ENCODE results near the gene PHRF1. TPM values are rescaled to one million over a fixed set of nuclear protein-coding genes. Genes with fewer than 3 reads are reported as not detected.
"Not testable (repeated sequence)": the region's sequence is repeated elsewhere in the genome, so short reads cannot be mapped to it uniquely, and the experiment has no call there.

Gene PHRF1
- total and polyA plus RNA-seq, 9 donors, result 3.8 to 34.2 (median 28.8) TPM

GRCh38 chr11:645536-645935 is 69.3 kb downstream of the PHRF1 start:
- no peak for DNase-seq
- Histone ChIP-seq H3K36me3 (no peaks in the 10 kb centered on the region), H3K9me3 (no peaks in the 10 kb centered on the region), H3K4me3 (no peak overlapping the region), H3K27ac (no peak overlapping the region), H3K4me1 (ENCODE audit: insufficient read depth) (no peaks in the 10 kb centered on the region), H3K27me3 (no peaks in the 10 kb centered on the region)
- 82 to 84% (median 83%) methylated on average over 16 of the region's 16 CpGs for WGBS, 3 donors
- intact Hi-C loops (cut with DNase I), result no loop called here
- TF ChIP-seq EP300 (IDR thresholded peaks at IDR 0.05) (no peak), POLR2A (IDR thresholded peaks at IDR 0.05) (no peak), CTCF (IDR thresholded peaks at IDR 0.05) (no peak)

GRCh38 chr11:646214-646613 is 69.9 kb downstream of the PHRF1 start:
- intact Hi-C loops (cut with DNase I), result no loop called here
- 85 to 90% (median 86%) methylated on average over 14 of the region's 14 CpGs for WGBS, 3 donors

GRCh38 chr11:647672-648158 is 71.4 kb downstream of the PHRF1 start:
- H3K36me3 ChIP-seq; H3K27me3 ChIP-seq; H3K4me3 ChIP-seq; H3K27ac ChIP-seq; H3K4me1 ChIP-seq (ENCODE audit: insufficient read depth); H3K9me3 ChIP-seq; DNase-seq; intact Hi-C loops (cut with DNase I): not testable (repeated sequence)
- 76 to 84% (median 79%) methylated on average over 10 to 11 of the region's 14 CpGs for WGBS, 3 donors

More at GRCh38 chr11:646214-646613, 69.9 kb downstream of the PHRF1 start:
- H3K4me1 ChIP-seq (ENCODE audit: insufficient read depth), result no peaks in the 10 kb centered on the region
- no peaks in the 10 kb centered on the region for H3K27me3 ChIP-seq
- no peak for DNase-seq
- no peaks in the 10 kb centered on the region for H3K36me3 ChIP-seq
- H3K4me3 ChIP-seq, result no peak overlapping the region
- TF ChIP-seq EP300 (IDR thresholded peaks at IDR 0.05) (no peak), POLR2A (IDR thresholded peaks at IDR 0.05) (no peak), CTCF (IDR thresholded peaks at IDR 0.05) (no peak)
- no peaks in the 10 kb centered on the region for H3K9me3 ChIP-seq
- H3K27ac ChIP-seq, result no peak overlapping the region

- WGBS, 3 donors, result 89 to 95% (median 93%) methylated on average over 10 of the region's 10 CpGs
- Histone ChIP-seq H3K36me3 (no peaks in the 10 kb centered on the region), H3K4me3 (no peak overlapping the region)
Observed at GRCh38 chr11:650482-650881, 74.2 kb downstream of the PHRF1 start.

GRCh38 chr11:653136-653535 is 76.9 kb downstream of the PHRF1 start:
- DNase-seq; H3K9me3 ChIP-seq; H3K4me1 ChIP-seq (ENCODE audit: insufficient read depth); intact Hi-C loops (cut with DNase I); H3K4me3 ChIP-seq; H3K27ac ChIP-seq; H3K27me3 ChIP-seq; H3K36me3 ChIP-seq: not testable (repeated sequence)
- WGBS, 3 donors, result 87 to 91% (median 89%) methylated on average over 14 of the region's 14 CpGs

More at GRCh38 chr11:650482-650881, 74.2 kb downstream of the PHRF1 start:
- TF ChIP-seq EP300 (IDR thresholded peaks at IDR 0.05), result no peak
- no peak for TF ChIP-seq CTCF (IDR thresholded peaks at IDR 0.05)
- no peak for TF ChIP-seq POLR2A (IDR thresholded peaks at IDR 0.05)
- H3K27me3 ChIP-seq, result no peaks in the 10 kb centered on the region
- intact Hi-C loops (cut with DNase I), result no loop called here
- no peaks in the 10 kb centered on the region for H3K9me3 ChIP-seq
- no peak for DNase-seq
- no peaks in the 10 kb centered on the region for H3K4me1 ChIP-seq (ENCODE audit: insufficient read depth)
- H3K27ac ChIP-seq, result no peak overlapping the region

Measured in ovary (tissue), 9 donors.